ENCODE measurements around the gene TLK1. TPM values are rescaled to one million over a fixed set of nuclear protein-coding genes. Genes with fewer than 3 reads are reported as not detected.

The TLK1 gene
- total and polyA plus RNA-seq, 7 donors = 14.1 to 60.6 (median 37.9) TPM

DNA sequence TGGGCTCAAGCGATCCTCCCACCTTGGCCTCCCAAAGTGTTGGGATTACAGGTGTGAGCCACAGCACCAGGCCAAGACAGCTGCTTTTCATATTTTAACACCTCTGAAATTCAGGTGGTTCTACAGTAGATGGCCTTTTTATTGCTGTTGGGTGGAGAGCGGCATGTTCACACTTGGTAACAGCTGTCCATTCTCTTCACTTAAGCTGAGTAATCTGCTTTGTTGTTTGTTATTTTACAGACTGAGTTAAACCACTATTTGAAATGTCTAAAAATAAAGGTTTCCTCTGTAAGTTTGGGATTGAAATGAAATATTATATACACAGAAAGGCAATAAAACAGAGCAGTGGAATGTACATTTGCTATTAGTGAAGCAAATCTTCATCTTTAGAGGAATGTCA lies 44.9 kb upstream of the TLK1 start:
- WGBS, 2 donors = 87 to 88% methylated on average over 2 of the region's 2 CpGs
- intact Hi-C loops (cut with DNase I) = no loop called here
- Histone ChIP-seq H3K27me3 (no peaks in the 10 kb centered on the region), H3K9me3 (no peaks in the 10 kb centered on the region), H3K27ac (no peak overlapping the region), H3K36me3 (no peaks in the 10 kb centered on the region), H3K4me1 (peaks cover 0 to 2% (median under 1%) of the 10 kb centered on the region in 4 donors), H3K4me3 (no peak overlapping the region)
- no peak for TF ChIP-seq POLR2AphosphoS5 (IDR thresholded peaks at IDR 0.05)
- TF ChIP-seq POLR2A (IDR thresholded peaks at IDR 0.05) = no peak
- TF ChIP-seq EP300 (IDR thresholded peaks at IDR 0.05) = no peak
- TF ChIP-seq CTCF (IDR thresholded peaks at IDR 0.05) = no peak
- DNase-seq = no peak

- no peaks in the 10 kb centered on the region for H3K9me3 ChIP-seq
- no peak overlapping the region for H3K27ac ChIP-seq
- intact Hi-C loops (cut with DNase I) = no loop called here
- no peak for DNase-seq
- TF ChIP-seq CTCF (IDR thresholded peaks at IDR 0.05) (no peak), POLR2A (IDR thresholded peaks at IDR 0.05) (no peak), EP300 (IDR thresholded peaks at IDR 0.05) (no peak), POLR2AphosphoS5 (IDR thresholded peaks at IDR 0.05) (no peak)
- no peak overlapping the region for H3K4me3 ChIP-seq
- no peaks in the 10 kb centered on the region for H3K36me3 ChIP-seq
- 88 to 93% methylated on average over 4 of the region's 4 CpGs for WGBS, 2 donors
- no peaks in the 10 kb centered on the region for H3K27me3 ChIP-seq
- H3K4me1 ChIP-seq = no peaks in the 10 kb centered on the region
Measured at GRCh38 chr2:171201767-171202166, 41.1 kb upstream of the TLK1 start.

DNA sequence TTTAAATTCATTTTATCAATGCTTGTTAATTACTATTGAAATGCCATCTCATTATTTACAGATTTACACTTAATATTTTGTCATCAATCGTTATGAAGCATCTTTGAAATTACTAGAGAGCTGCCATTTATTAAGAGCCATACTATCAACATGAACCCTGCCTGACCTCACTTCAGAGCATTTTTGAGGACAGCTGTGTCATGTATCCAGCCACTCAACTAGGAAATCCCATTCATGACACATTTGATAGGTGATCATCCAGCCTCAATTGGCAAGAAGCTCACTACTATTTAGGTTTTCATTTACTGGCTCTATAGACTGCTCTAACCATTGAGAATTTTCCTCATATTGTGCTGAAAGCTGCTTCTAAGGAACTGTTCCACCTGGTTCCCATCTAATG lies 40.6 kb upstream of the TLK1 start:
- WGBS, 2 donors = 85 to 87% methylated on average over 1 of the region's 1 CpG
- intact Hi-C loops (cut with DNase I) = no loop called here

GRCh38 chr2:171200469-171200868 lies 39.8 kb upstream of the TLK1 start:
- no peaks in the 10 kb centered on the region for H3K27me3 ChIP-seq
- DNase-seq = no peak
- TF ChIP-seq POLR2A (IDR thresholded peaks at IDR 0.05) (no peak), EP300 (IDR thresholded peaks at IDR 0.05) (no peak), CTCF (IDR thresholded peaks at IDR 0.05) (no peak), POLR2AphosphoS5 (IDR thresholded peaks at IDR 0.05) (no peak)
- no peak overlapping the region for H3K4me3 ChIP-seq
- no peaks in the 10 kb centered on the region for H3K36me3 ChIP-seq
- no peaks in the 10 kb centered on the region for H3K9me3 ChIP-seq
- WGBS, 2 donors = 98 to 99% methylated on average over 1 of the region's 1 CpG
- intact Hi-C loops (cut with DNase I) = no loop called here
- H3K27ac ChIP-seq = no peak overlapping the region
- no peaks in the 10 kb centered on the region for H3K4me1 ChIP-seq

More for the DNA sequence above, 40.6 kb upstream of the TLK1 start:
- no peak overlapping the region for H3K27ac ChIP-seq
- no peaks in the 10 kb centered on the region for H3K36me3 ChIP-seq
- no peaks in the 10 kb centered on the region for H3K9me3 ChIP-seq
- H3K4me1 ChIP-seq = no peaks in the 10 kb centered on the region
- DNase-seq = no peak
- no peaks in the 10 kb centered on the region for H3K27me3 ChIP-seq
- TF ChIP-seq CTCF (IDR thresholded peaks at IDR 0.05) = no peak
- TF ChIP-seq POLR2A (IDR thresholded peaks at IDR 0.05) = no peak
- no peak for TF ChIP-seq POLR2AphosphoS5 (IDR thresholded peaks at IDR 0.05)
- no peak for TF ChIP-seq EP300 (IDR thresholded peaks at IDR 0.05)
- H3K4me3 ChIP-seq = no peak overlapping the region

GRCh38 chr2:171191021-171191420 lies 30.3 kb upstream of the TLK1 start:
- no peak overlapping the region for H3K27ac ChIP-seq
- intact Hi-C loops (cut with DNase I) = no loop called here
- TF ChIP-seq POLR2AphosphoS5 (IDR thresholded peaks at IDR 0.05) (no peak), EP300 (IDR thresholded peaks at IDR 0.05) (no peak), CTCF (IDR thresholded peaks at IDR 0.05) (no peak), POLR2A (IDR thresholded peaks at IDR 0.05) (no peak)
- WGBS, 2 donors = 98% methylated on average over 4 of the region's 4 CpGs
- H3K9me3 ChIP-seq = no peaks in the 10 kb centered on the region
- DNase-seq = no peak
- H3K27me3 ChIP-seq = no peaks in the 10 kb centered on the region
- peaks cover 0 to 12% (median 5%) of the 10 kb centered on the region in 4 donors for H3K4me1 ChIP-seq
- no peak overlapping the region for H3K4me3 ChIP-seq
- no peaks in the 10 kb centered on the region for H3K36me3 ChIP-seq

Data from sigmoid colon (tissue), 7 donors.